Measurements from ENCODE around the gene BUD23. TPM values are rescaled to one million over a fixed set of nuclear protein-coding genes. Genes with fewer than 3 reads are reported as not detected.
"Not testable (repeated sequence)": the region's sequence is repeated elsewhere in the genome, so short reads cannot be mapped to it uniquely, and the experiment has no call there.

Gene BUD23
- total RNA-seq (2014; rRNA removed; shearing (Covaris generic)) = 187 and 231 TPM in 2 replicates
- 84.2 and 85.7 TPM in 2 replicates for polyA plus RNA-seq (2014; cell fraction: nucleus; rRNA removed)

GRCh38 chr7:73683056-73683787 is at the start of gene BUD23, which contains the start of gene DNAJC30:
Gene BUD23, plus strand, starts transcription at chr7:73683597. Its CDS starts 29 bp downstream, at chr7:73683626.
Gene DNAJC30, minus strand, starts transcription at chr7:73683453. Its CDS starts 30 bp downstream, at chr7:73683423.
- DNase-seq (ENCODE audit: extremely low read depth, low read depth) = peak; percentile 96

- DNase-seq (ENCODE audit: extremely low read depth, low read depth) = no peak
Measured at GRCh38 chr7:73633844-73634243, 49.6 kb upstream of the BUD23 start.

GRCh38 chr7:73635428-73636200 is 47.8 kb upstream of the BUD23 start:
- DNase-seq (ENCODE audit: extremely low read depth, low read depth) = no peak

- DNase-seq (ENCODE audit: extremely low read depth, low read depth) = no peak
Measured at GRCh38 chr7:73638911-73639310, 44.5 kb upstream of the BUD23 start.

- no peak for DNase-seq (ENCODE audit: extremely low read depth, low read depth)
Measured at GRCh38 chr7:73642834-73643233, 40.6 kb upstream of the BUD23 start.

GRCh38 chr7:73644688-73645286 is 38.6 kb upstream of the BUD23 start:
- DNase-seq (ENCODE audit: extremely low read depth, low read depth) = no peak

- DNase-seq (ENCODE audit: extremely low read depth, low read depth) = no peak
Measured at GRCh38 chr7:73645643-73646174, 37.7 kb upstream of the BUD23 start.

GRCh38 chr7:73646785-73647724 is 36.3 kb upstream of the BUD23 start:
- DNase-seq (ENCODE audit: extremely low read depth, low read depth) = no peak

- no peak for DNase-seq (ENCODE audit: extremely low read depth, low read depth)
Measured at GRCh38 chr7:73647725-73648592, 35.4 kb upstream of the BUD23 start.

GRCh38 chr7:73648593-73649332 is 34.6 kb upstream of the BUD23 start:
- DNase-seq (ENCODE audit: extremely low read depth, low read depth) = no peak

GRCh38 chr7:73649576-73649975 is 33.8 kb upstream of the BUD23 start:
- no peak for DNase-seq (ENCODE audit: extremely low read depth, low read depth)

- no peak for DNase-seq (ENCODE audit: extremely low read depth, low read depth)
Measured at GRCh38 chr7:73650524-73650923, 32.9 kb upstream of the BUD23 start.

- DNase-seq (ENCODE audit: extremely low read depth, low read depth) = no peak
Measured at GRCh38 chr7:73652541-73652949, 30.9 kb upstream of the BUD23 start.

- DNase-seq (ENCODE audit: extremely low read depth, low read depth) = not testable (repeated sequence)
Measured at GRCh38 chr7:73655309-73655708, 28.1 kb upstream of the BUD23 start.

- no peak for DNase-seq (ENCODE audit: extremely low read depth, low read depth)
Measured at GRCh38 chr7:73659983-73660382, 23.4 kb upstream of the BUD23 start.

GRCh38 chr7:73660594-73660993 is 22.8 kb upstream of the BUD23 start:
- not testable (repeated sequence) for DNase-seq (ENCODE audit: extremely low read depth, low read depth)

- DNase-seq (ENCODE audit: extremely low read depth, low read depth) = no peak
Measured at GRCh38 chr7:73663033-73663432, 20.4 kb upstream of the BUD23 start.

Measured in NCI-H460 (cell line).